Fibroblast of lung (primary cell): ENCODE measurements around the gene POLR2B. TPM values are rescaled to one million over a fixed set of nuclear protein-coding genes. Genes with fewer than 3 reads are reported as not detected.

ENCODE experiments used
- DNase-seq, 2 donors: peaks; one replicate each; pipeline versions ENCODE4 v3.0.0 to v3.0.0-alpha.2; 2010; ENCODE audit warnings: low read depth in 2 of 2
- H2AFZ ChIP-seq: 2 replicates; pipeline ENCODE4 v1.5.1; 2012; ENCODE audit warnings: low read length, control low read depth, inconsistent platforms
- H3K27ac ChIP-seq: 2 replicates; pipeline ENCODE4 v1.5.1; 2011; ENCODE audit warnings: low read length, control low read depth; ENCODE audit not compliant: insufficient read depth
- H3K27me3 ChIP-seq: 2 replicates; pipeline ENCODE4 v1.5.1; 2011; ENCODE audit warnings: mild to moderate bottlenecking, low read length; ENCODE audit not compliant: control insufficient read depth, insufficient read depth
- H3K36me3 ChIP-seq: 2 replicates; pipeline ENCODE4 v1.5.1; 2011; ENCODE audit warnings: low read length; ENCODE audit not compliant: control insufficient read depth, insufficient read depth
- H3K4me1 ChIP-seq: 2 replicates; pipeline ENCODE4 v1.5.1; 2011; ENCODE audit warnings: low read length; ENCODE audit not compliant: control insufficient read depth, insufficient read depth; ENCODE audit errors: extremely low read depth
- H3K4me2 ChIP-seq: 2 replicates; pipeline ENCODE4 v1.5.1; 2011; ENCODE audit warnings: low read length, control low read depth; ENCODE audit not compliant: insufficient read depth; ENCODE audit errors: extremely low read depth
- H3K4me3 ChIP-seq, 4 experiments: fragments of 200-600 bp in 1 of 4; sonication (generic) in 1 of 4; replicated peaks in 1 of 4; 2 replicates each; pipeline ENCODE4 v1.5.1; 2011 to 2016; ENCODE audit warnings: low read length in 4 of 4, low read depth in 3 of 4, mild to moderate bottlenecking in 3 of 4, control low read depth in 2 of 4, inconsistent platforms in 1 of 4, mixed read lengths in 1 of 4; ENCODE audit not compliant: insufficient read depth in 1 of 4; ENCODE audit errors: control extremely low read depth in 1 of 4
- H3K79me2 ChIP-seq: 2 replicates; pipeline ENCODE4 v1.5.1; 2012; ENCODE audit warnings: mild to moderate bottlenecking, low read length, inconsistent platforms; ENCODE audit not compliant: control insufficient read depth, insufficient read depth
- H3K9ac ChIP-seq: 2 replicates; pipeline ENCODE4 v1.5.1; 2011; ENCODE audit warnings: mild to moderate bottlenecking, low read length, control low read depth; ENCODE audit not compliant: insufficient read depth
- H3K9me3 ChIP-seq: 2 replicates; pipeline ENCODE4 v1.5.1; 2012; ENCODE audit warnings: low read depth, low read length; ENCODE audit not compliant: control insufficient read depth, insufficient read depth
- H4K20me1 ChIP-seq: 2 replicates; pipeline ENCODE4 v1.5.1; 2011; ENCODE audit warnings: low read length; ENCODE audit not compliant: control insufficient read depth, insufficient read depth; ENCODE audit errors: extremely low read depth
- CTCF ChIP-seq, 2 donors: IDR thresholded peaks in 1 of 2; conservative IDR thresholded peaks in 1 of 2; 1 replicate in 1 of 2; 2 replicates in 1 of 2; pipeline ENCODE4 v1.5.1; 2011 to 2012; ENCODE audit warnings: low read length in 2 of 2, control low read depth in 1 of 2, inconsistent platforms in 1 of 2, low read depth in 1 of 2, mild to moderate bottlenecking in 1 of 2
- EZH2 ChIP-seq: IDR thresholded peaks from 2 replicates; pipeline ENCODE4 v1.5.1; 2012; ENCODE audit warnings: low read length, control low read depth, mild to moderate bottlenecking; ENCODE audit errors: missing control alignments
- polyA plus RNA-seq, 2 donors: library from polyadenylated mRNA; depleted of rRNA in 1 of 2; stranded (reverse) in 1 of 2; unstranded in 1 of 2; fragments of >200 nt; gene quantifications; 2 replicates each; pipeline ENCODE4 v1.2.1, GENCODE V29; 2011 to 2012; ENCODE audit warnings: missing spikeins in 1 of 2
- total RNA-seq: library from RNA; depleted of rRNA; stranded (reverse); fragments of >200 nt; gene quantifications from 2 replicates; pipeline ENCODE4 v1.2.1, GENCODE V29; 2014

Gene POLR2B
- total and polyA plus RNA-seq, 2 donors (not counting 1 experiment from before 2014, with no cell fraction given): 104 to 105 TPM

GRCh38 chr4:56971383-56971782 is 7.3 kb upstream of the POLR2B start:
- H3K9me3 ChIP-seq: no peaks in the 10 kb centered on the region
- H2AFZ ChIP-seq: no peak overlapping the region
- no peak overlapping the region for H3K9ac ChIP-seq
- H3K4me2 ChIP-seq: no peak overlapping the region
- DNase-seq: no peak
- no peak overlapping the region for H3K4me3 ChIP-seq
- no peaks in the 10 kb centered on the region for H4K20me1 ChIP-seq
- H3K27me3 ChIP-seq: no peaks in the 10 kb centered on the region
- H3K79me2 ChIP-seq: peaks cover 17% of the 10 kb centered on the region
- no peaks in the 10 kb centered on the region for H3K4me1 ChIP-seq
- TF ChIP-seq EZH2 (no peak), CTCF (conservative IDR thresholded peaks at IDR 0.05 in 1 of 2, IDR thresholded peaks at IDR 0.05 in 1 of 2; ENCODE audit: low read depth in 1 of 2, low read length in 2 of 2) (no peak)
- H3K27ac ChIP-seq: no peak overlapping the region
- peaks cover 8% of the 10 kb centered on the region for H3K36me3 ChIP-seq

- H3K9me3 ChIP-seq: no peaks in the 10 kb centered on the region
- H3K79me2 ChIP-seq: peaks cover 24% of the 10 kb centered on the region
- TF ChIP-seq EZH2: no peak
- no peak overlapping the region for H3K4me2 ChIP-seq
- no peak overlapping the region for H3K9ac ChIP-seq
- no peak for DNase-seq
- H3K4me3 ChIP-seq: no peak overlapping the region
- H3K27ac ChIP-seq: no peak overlapping the region
- no peaks in the 10 kb centered on the region for H3K4me1 ChIP-seq
- no peaks in the 10 kb centered on the region for H3K27me3 ChIP-seq
- no peaks in the 10 kb centered on the region for H4K20me1 ChIP-seq
- H2AFZ ChIP-seq: no peak overlapping the region
- peaks cover 6% of the 10 kb centered on the region for H3K36me3 ChIP-seq
These were observed 6.3 kb upstream of the POLR2B start for GRCh38 chr4:56972389-56972788.

GRCh38 chr4:56972809-56973208 is 5.9 kb upstream of the POLR2B start:
- Histone ChIP-seq H3K4me3 (no peak overlapping the region), H3K27me3 (no peaks in the 10 kb centered on the region), H4K20me1 (no peaks in the 10 kb centered on the region), H3K36me3 (peaks cover 6% of the 10 kb centered on the region), H3K4me2 (no peak overlapping the region), H2AFZ (no peak overlapping the region), H3K4me1 (no peaks in the 10 kb centered on the region), H3K27ac (no peak overlapping the region), H3K9me3 (no peaks in the 10 kb centered on the region), H3K9ac (no peak overlapping the region), H3K79me2 (peaks cover 24% of the 10 kb centered on the region)
- no peak for DNase-seq
- no peak for TF ChIP-seq CTCF (conservative IDR thresholded peaks at IDR 0.05 in 1 of 2, IDR thresholded peaks at IDR 0.05 in 1 of 2; ENCODE audit: low read depth in 1 of 2, low read length in 2 of 2)
- TF ChIP-seq EZH2: no peak
